K562 (cell line): Measurements from ENCODE around the gene SYMPK. TPM values are rescaled to one million over a fixed set of nuclear protein-coding genes. Genes with fewer than 3 reads are reported as not detected.

Source experiments
- AFF4 ChIP-seq: sonication (generic); formaldehyde crosslinking; IDR thresholded peaks from 2 replicates; pipeline ENCODE4 v1.8.0; 2023; ENCODE audit warnings: mild to moderate bottlenecking, missing genetic modification reagents
- CREB3L1 ChIP-seq: fragments of 450-650 bp; IDR thresholded peaks from 2 replicates; pipeline ENCODE4 v1.6.1; 2014; ENCODE audit warnings: low read depth, mild to moderate bottlenecking, moderate library complexity, borderline replicate concordance
- CREB5 ChIP-seq: fragments of 250-450 bp; sonication (Bioruptor Pico); IDR thresholded peaks from 2 replicates; pipeline ENCODE4 v1.5.0; 2020; ENCODE audit warnings: mild to moderate bottlenecking
- E2F4 ChIP-seq: sonication (generic); formaldehyde crosslinking; IDR thresholded peaks from 2 replicates; pipeline ENCODE4 v1.8.0; 2022; ENCODE audit warnings: mild to moderate bottlenecking, low read depth, missing genetic modification reagents
- ERF ChIP-seq: fragments of 450-650 bp; formaldehyde crosslinking; IDR thresholded peaks from 2 replicates; pipeline ENCODE4 v1.4.0; 2020; ENCODE audit warnings: mild to moderate bottlenecking, mixed read lengths
- FOXJ2 ChIP-seq: fragments of 200-800 bp; sonication (Bioruptor generic); IDR thresholded peaks from 2 replicates; pipeline ENCODE4 v1.6.1; 2016; ENCODE audit warnings: missing genetic modification characterization, missing compliant biosample characterization
- FOXO4 ChIP-seq: fragments of 450-650 bp; formaldehyde crosslinking; IDR thresholded peaks from 2 replicates; pipeline ENCODE4 v1.4.0; 2020; ENCODE audit warnings: mild to moderate bottlenecking, moderate library complexity
- HCFC1 ChIP-seq: IDR thresholded peaks from 2 replicates; pipeline ENCODE4 v1.6.1; 2012; ENCODE audit warnings: low read depth, low read length, improper control_type of control experiment
- HDAC1 ChIP-seq, 2 experiments: fragments of 450-650 bp; IDR thresholded peaks; 2 replicates each; pipeline ENCODE4 v1.6.1; 2016 to 2017; ENCODE audit warnings: inconsistent platforms in 1 of 2, mild to moderate bottlenecking in 1 of 2, moderate library complexity in 1 of 2
- JUNB ChIP-seq: fragments of 450-650 bp; formaldehyde crosslinking; conservative IDR thresholded peaks from 2 replicates; pipeline ENCODE4 v1.4.0; 2020; ENCODE audit warnings: mild to moderate bottlenecking
- POLR2A ChIP-seq: fragments of 450-650 bp; conservative IDR thresholded peaks from 2 replicates; pipeline ENCODE4 v1.6.1; 2016
- SMARCA5 ChIP-seq: fragments of 450-650 bp; IDR thresholded peaks from 2 replicates; pipeline ENCODE4 v1.6.1; 2016
- STAT5A ChIP-seq: IDR thresholded peaks from 2 replicates; pipeline ENCODE4 v1.6.1; 2012; ENCODE audit warnings: low read length, inconsistent platforms, borderline replicate concordance
- ZBTB9 ChIP-seq: fragments of 450-650 bp; formaldehyde crosslinking; IDR thresholded peaks from 2 replicates; pipeline ENCODE4 v1.4.0; 2020; ENCODE audit warnings: mild to moderate bottlenecking, moderate library complexity
- ZEB2 ChIP-seq: fragments of 450-650 bp; IDR thresholded peaks from 2 replicates; pipeline ENCODE4 v1.6.1; 2016
- ZNF699 ChIP-seq: fragments of 250-450 bp; sonication (Bioruptor Pico); IDR thresholded peaks from 2 replicates; pipeline ENCODE4 v1.8.0; 2021; ENCODE audit warnings: mild to moderate bottlenecking, moderate library complexity; ENCODE audit not compliant: insufficient replicate concordance
- polyA plus RNA-seq, 8 experiments: library from polyadenylated mRNA; depleted of rRNA in 4 of 8; stranded (reverse) in 5 of 8; unstranded in 3 of 8; fragments of >200 nt; fragmentation: Nextera tagmentation in 2 of 8; fragmentation: Illumina TruSeq in 1 of 8; extraction: Ambion mirVana in 2 of 8; extraction: Trizol in 1 of 8; gene quantifications; 2 replicates each; pipeline versions ENCODE4 v1.2.1 to v1.2.3, GENCODE V29; 2011 to 2014; ENCODE audit warnings: inconsistent platforms in 1 of 8, missing spikeins in 1 of 8
- total RNA-seq, 7 experiments: library from RNA; depleted of rRNA in 6 of 7; stranded (reverse); fragments of >200 nt in 6 of 7; fragmentation: Illumina TruSeq in 2 of 7; extraction: Trizol in 2 of 7; gene quantifications; 2 replicates each; pipeline versions ENCODE4 v1.2.1 to v1.2.3, GENCODE V29; 2011 to 2021; ENCODE audit warnings: low replicate concordance in 1 of 7

Gene SYMPK
- total and polyA plus RNA-seq, 9 of the 15 experiments (the other 6 are each of a cell fraction or from before 2014, with no cell fraction given) = 0.73 to 95.5 (median 58.4) TPM

- TF ChIP-seq HDAC1 (IDR thresholded peaks at IDR 0.05) = peak in 1 of 2 experiments; percentile 81; a peak in 2 of 4 replicates
- TF ChIP-seq CREB3L1 = peak; percentile 58; the same call in 1 of the 2 replicates
- TF ChIP-seq ZEB2 = peak; percentile 73
- 0 out of 2 replicates have a peak, but pooled peaks have one; percentile 8 for TF ChIP-seq HCFC1
- TF ChIP-seq FOXO4 (CRISPR knock-in tag) = 0 out of 2 replicates have a peak, but pooled peaks have one; percentile 16
- peak; percentile 73 for TF ChIP-seq POLR2A
- TF ChIP-seq E2F4 (CRISPR knock-in tag) = no peak
- TF ChIP-seq ZBTB9 (CRISPR knock-in tag) = peak; percentile 22; the same call in 1 of the 2 replicates
- no peak for TF ChIP-seq STAT5A
- TF ChIP-seq CREB5 (CRISPR knock-in tag) = no peak
- TF ChIP-seq FOXJ2 = no peak
- peak; percentile 87; the same call in 1 of the 2 replicates for TF ChIP-seq ERF (CRISPR knock-in tag)
- no peak for TF ChIP-seq AFF4
- TF ChIP-seq ZNF699 (CRISPR knock-in tag) = no peak
- TF ChIP-seq SMARCA5 = no peak
- TF ChIP-seq JUNB = 0 out of 2 replicates have a peak, but pooled peaks have one; percentile 10
Observed at GRCh38 chr19:45902651-45903625, 40.0 kb upstream of the SYMPK start (continued).
